ENCODE data around the gene RHOB.

- TF ChIP-seq PATZ1 (CRISPR knock-in tag; IDR thresholded peaks at IDR 0.05; ENCODE audit: borderline replicate concordance) (no peak), ZFP3 (CRISPR knock-in tag; IDR thresholded peaks at IDR 0.05) (no peak), RARB (CRISPR knock-in tag; IDR thresholded peaks at IDR 0.05) (no peak), SNAI2 (CRISPR knock-in tag; IDR thresholded peaks at IDR 0.05) (no peak), TCF4 (CRISPR knock-in tag; IDR thresholded peaks at IDR 0.05; ENCODE audit: borderline replicate concordance) (no peak), ARNTL (CRISPR knock-in tag; IDR thresholded peaks at IDR 0.05; ENCODE audit: borderline replicate concordance, low read depth) (no peak)
These were observed 30.2 kb upstream of the RHOB start for GRCh38 chr2:20416723-20417122.

Measured in SK-N-SH treated with all-trans-retinoic acid at 6 μM for 48 hours (cell line).